Vagina (tissue), 2 donors: ENCODE measurements around the gene KIF14. TPM values are rescaled to one million over a fixed set of nuclear protein-coding genes. Genes with fewer than 3 reads are reported as not detected.

ENCODE experiments used
- DNase-seq, 2 donors: peaks; one replicate each; pipeline ENCODE4 v3.0.0-alpha.2; 2017; ENCODE audit errors: extremely low spot score in 2 of 2
- H3K27ac ChIP-seq: fragments of 200-600 bp; sonication (generic); one replicate; pipeline ENCODE4 v1.5.1; 2019
- H3K27me3 ChIP-seq: fragments of 200-600 bp; sonication (generic); one replicate; pipeline ENCODE4 v1.5.1; 2019
- H3K36me3 ChIP-seq, 2 donors: fragments of 200-600 bp; sonication (generic); one replicate each; pipeline ENCODE4 v1.5.1; 2017 to 2019
- H3K4me1 ChIP-seq: fragments of 200-600 bp; sonication (generic); one replicate; pipeline ENCODE4 v1.5.1; 2019
- H3K4me3 ChIP-seq, 2 donors: fragments of 200-600 bp; sonication (generic); 1 replicate in 1 of 2; 2 replicates in 1 of 2; pipeline ENCODE4 v1.5.1; 2016 to 2019
- H3K9me3 ChIP-seq: fragments of 200-600 bp; sonication (generic); one replicate; pipeline ENCODE4 v1.5.1; 2019
- CTCF ChIP-seq, 3 experiments: fragments of 450-650 bp in 2 of 3; fragments of 200-600 bp in 1 of 3; sonication (generic) in 1 of 3; IDR thresholded peaks; one replicate each; pipeline ENCODE4 v1.5.1; 2017 to 2019; ENCODE audit warnings: antibody characterized with exemption in 3 of 3, mild to moderate bottlenecking in 2 of 3, moderate library complexity in 2 of 3
- POLR2A ChIP-seq, 2 donors: fragments of 450-650 bp; IDR thresholded peaks; one replicate each; pipeline ENCODE4 v1.6.1; 2017; ENCODE audit warnings: antibody characterized with exemption in 2 of 2, mild to moderate bottlenecking in 2 of 2, moderate library complexity in 2 of 2
- POLR2AphosphoS5 ChIP-seq, 2 donors: sonication (generic); formaldehyde crosslinking; IDR thresholded peaks; one replicate each; pipeline ENCODE4 v1.9.0; 2017; ENCODE audit warnings: antibody characterized with exemption in 2 of 2, mild to moderate bottlenecking in 2 of 2, low read depth in 1 of 2; ENCODE audit not compliant: insufficient read depth in 1 of 2
- intact Hi-C: fragments of 100-400 bp; cut with DNase I; formaldehyde crosslinking; loops from one replicate; pipeline ENCODE4 v1.15.1; 2023
- total RNA-seq: library from RNA; depleted of rRNA; stranded (reverse); fragments of >200 nt; gene quantifications from one replicate; pipeline ENCODE4 v1.2.3, GENCODE V29; 2016

Gene KIF14
- total RNA-seq, 1 donor from 2014 or later = 0.74 TPM

GRCh38 chr1:200642481-200642880, 21.9 kb upstream of the KIF14 start:
- no peak overlapping the region for H3K4me3 ChIP-seq
- H3K27me3 ChIP-seq = no peaks in the 10 kb centered on the region
- no peaks in the 10 kb centered on the region for H3K9me3 ChIP-seq
- H3K4me1 ChIP-seq = no peaks in the 10 kb centered on the region
- H3K36me3 ChIP-seq = peaks cover 0 to 12% of the 10 kb centered on the region in 2 donors
- DNase-seq = no peak
- no peak overlapping the region for H3K27ac ChIP-seq
- intact Hi-C loops = no loop called here
- no peak for TF ChIP-seq POLR2A (IDR thresholded peaks at IDR 0.05)
- no peak for TF ChIP-seq POLR2AphosphoS5 (IDR thresholded peaks at IDR 0.05; ENCODE audit: insufficient read depth in 1 of 2, low read depth in 1 of 2)
- TF ChIP-seq CTCF (IDR thresholded peaks at IDR 0.05) = no peak

GRCh38 chr1:200640963-200641401, 20.4 kb upstream of the KIF14 start:
- TF ChIP-seq POLR2AphosphoS5 (IDR thresholded peaks at IDR 0.05; ENCODE audit: insufficient read depth in 1 of 2, low read depth in 1 of 2) (no peak), CTCF (IDR thresholded peaks at IDR 0.05) (no peak), POLR2A (IDR thresholded peaks at IDR 0.05) (no peak)
- Histone ChIP-seq H3K36me3 (no peaks in the 10 kb centered on the region), H3K9me3 (no peaks in the 10 kb centered on the region), H3K4me3 (no peak overlapping the region), H3K27me3 (no peaks in the 10 kb centered on the region), H3K4me1 (no peaks in the 10 kb centered on the region), H3K27ac (no peak overlapping the region)
- no peak for DNase-seq
- intact Hi-C loops = no loop called here

GRCh38 chr1:200640373-200640962, 19.9 kb upstream of the KIF14 start:
- no peak for DNase-seq
- Histone ChIP-seq H3K27me3 (no peaks in the 10 kb centered on the region), H3K4me3 (no peak overlapping the region), H3K27ac (no peak overlapping the region), H3K36me3 (no peaks in the 10 kb centered on the region), H3K4me1 (no peaks in the 10 kb centered on the region), H3K9me3 (no peaks in the 10 kb centered on the region)
- intact Hi-C loops = no loop called here
- TF ChIP-seq POLR2AphosphoS5 (IDR thresholded peaks at IDR 0.05; ENCODE audit: insufficient read depth in 1 of 2, low read depth in 1 of 2) (no peak), POLR2A (IDR thresholded peaks at IDR 0.05) (no peak), CTCF (IDR thresholded peaks at IDR 0.05) (no peak)

- DNase-seq = no peak
- TF ChIP-seq POLR2A (IDR thresholded peaks at IDR 0.05) (no peak), CTCF (IDR thresholded peaks at IDR 0.05) (no peak), POLR2AphosphoS5 (IDR thresholded peaks at IDR 0.05; ENCODE audit: insufficient read depth in 1 of 2, low read depth in 1 of 2) (no peak)
- intact Hi-C loops = no loop called here
- Histone ChIP-seq H3K36me3 (no peaks in the 10 kb centered on the region), H3K4me3 (no peak overlapping the region), H3K4me1 (no peaks in the 10 kb centered on the region), H3K27ac (no peak overlapping the region), H3K27me3 (no peaks in the 10 kb centered on the region), H3K9me3 (no peaks in the 10 kb centered on the region)
Measured at GRCh38 chr1:200638073-200638472, 17.5 kb upstream of the KIF14 start.

GRCh38 chr1:200636681-200637080, 16.1 kb upstream of the KIF14 start:
- Histone ChIP-seq H3K4me3 (no peak overlapping the region), H3K27ac (no peak overlapping the region), H3K36me3 (no peaks in the 10 kb centered on the region), H3K4me1 (no peaks in the 10 kb centered on the region), H3K27me3 (no peaks in the 10 kb centered on the region), H3K9me3 (no peaks in the 10 kb centered on the region)
- intact Hi-C loops = no loop called here
- no peak for DNase-seq
- TF ChIP-seq CTCF (IDR thresholded peaks at IDR 0.05) (no peak), POLR2A (IDR thresholded peaks at IDR 0.05) (no peak), POLR2AphosphoS5 (IDR thresholded peaks at IDR 0.05; ENCODE audit: insufficient read depth in 1 of 2, low read depth in 1 of 2) (no peak)
